Tibial nerve (tissue), 4 donors: ENCODE measurements around the gene TUBB4A.

Experiments
- CTCF ChIP-seq, 5 experiments: fragments of 200-600 bp in 3 of 5; fragments of 450-650 bp in 2 of 5; sonication (generic) in 3 of 5; IDR thresholded peaks; one replicate each; pipeline ENCODE4 v1.5.1; 2016 to 2019; ENCODE audit warnings: antibody characterized with exemption in 5 of 5, mild to moderate bottlenecking in 3 of 5, moderate library complexity in 2 of 5
- EP300 ChIP-seq, 2 donors: sonication (generic); formaldehyde crosslinking; IDR thresholded peaks; one replicate each; pipeline ENCODE4 v1.6.1; 2017; ENCODE audit warnings: antibody characterized with exemption in 2 of 2, mild to moderate bottlenecking in 1 of 2
- POLR2A ChIP-seq, 2 donors: fragments of 450-650 bp; IDR thresholded peaks; one replicate each; pipeline ENCODE4 v1.6.1; 2017; ENCODE audit warnings: antibody characterized with exemption in 2 of 2, mild to moderate bottlenecking in 2 of 2, moderate library complexity in 2 of 2

DNA sequence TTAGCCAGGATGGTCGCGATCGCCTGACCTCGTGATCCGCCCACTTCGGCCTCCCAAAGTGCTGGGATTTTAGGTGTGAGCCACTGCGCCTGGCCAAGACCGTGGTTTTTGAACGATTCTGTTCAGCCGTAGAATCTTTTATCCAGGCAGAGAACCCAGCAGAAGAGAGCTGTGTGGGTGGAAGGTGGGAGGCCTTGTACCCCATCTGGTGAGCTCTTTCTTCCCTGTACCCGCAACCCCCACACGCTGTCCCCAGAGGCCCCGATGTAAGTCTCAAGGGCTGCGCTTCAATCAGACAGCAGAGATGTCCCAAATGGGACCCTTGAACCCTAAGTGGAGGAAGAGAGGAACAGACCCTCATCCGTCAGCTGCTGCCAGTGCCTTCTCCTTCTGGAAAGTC is 46.2 kb downstream of the TUBB4A start:
- TF ChIP-seq EP300 (IDR thresholded peaks at IDR 0.05) (no peak), CTCF (IDR thresholded peaks at IDR 0.05) (no peak), POLR2A (IDR thresholded peaks at IDR 0.05) (no peak)
